Choroid plexus epithelial cell (primary cell): ENCODE data around the gene B4GALNT1.

Source experiments
- DNase-seq: peaks from one replicate; pipeline ENCODE4 v3.0.0-alpha.2; 2010; ENCODE audit warnings: low read depth
- H3K4me3 ChIP-seq: 2 replicates; pipeline ENCODE4 v1.5.1; 2011; ENCODE audit warnings: low read depth, mild to moderate bottlenecking, control low read depth, low read length, moderate library complexity
- CTCF ChIP-seq: conservative IDR thresholded peaks from 2 replicates; pipeline ENCODE4 v1.5.1; 2011; ENCODE audit warnings: low read depth, mild to moderate bottlenecking, control low read depth, inconsistent platforms, low read length, moderate library complexity

The B4GALNT1 gene

GRCh38 chr12:57626111-57626920, 6.7 kb downstream of the B4GALNT1 start:
- no peak for DNase-seq
- H3K4me3 ChIP-seq: no peak overlapping the region
- TF ChIP-seq CTCF: no peak

GRCh38 chr12:57625261-57626032, 7.6 kb downstream of the B4GALNT1 start:
- no peak overlapping the region for H3K4me3 ChIP-seq
- no peak for TF ChIP-seq CTCF
- no peak for DNase-seq

GRCh38 chr12:57624441-57625220, 8.4 kb downstream of the B4GALNT1 start:
- no peak for TF ChIP-seq CTCF
- no peak for DNase-seq
- no peak overlapping the region for H3K4me3 ChIP-seq

- DNase-seq: no peak
- no peak for TF ChIP-seq CTCF
- no peak overlapping the region for H3K4me3 ChIP-seq
Measured at GRCh38 chr12:57623811-57624390, 9.1 kb downstream of the B4GALNT1 start.

GRCh38 chr12:57623385-57623784, 9.6 kb downstream of the B4GALNT1 start:
- H3K4me3 ChIP-seq: no peak overlapping the region
- no peak for TF ChIP-seq CTCF

GRCh38 chr12:57622293-57623245, 10.4 kb downstream of the B4GALNT1 start:
- no peak for TF ChIP-seq CTCF
- no peak for DNase-seq
- no peak overlapping the region for H3K4me3 ChIP-seq

More at GRCh38 chr12:57623385-57623784, 9.6 kb downstream of the B4GALNT1 start:
- no peak for DNase-seq
